Sigmoid colon (tissue), 4 donors: ENCODE measurements around the gene CPA1.

ENCODE experiments used
- CTCF ChIP-seq, 4 experiments: fragments of 450-650 bp in 3 of 4; fragments of 200-600 bp in 1 of 4; IDR thresholded peaks; one replicate each; pipeline ENCODE4 v1.5.1; 2016 to 2019; ENCODE audit warnings: antibody characterized with exemption in 4 of 4, mild to moderate bottlenecking in 3 of 4, moderate library complexity in 2 of 4
- EP300 ChIP-seq, 4 donors: sonication (generic); formaldehyde crosslinking; IDR thresholded peaks; one replicate each; pipeline ENCODE4 v1.6.1; 2017; ENCODE audit warnings: antibody characterized with exemption in 4 of 4
- POLR2AphosphoS5 ChIP-seq, 4 donors: sonication (generic); formaldehyde crosslinking; IDR thresholded peaks; one replicate each; pipeline ENCODE4 v1.6.1; 2017; ENCODE audit warnings: antibody characterized with exemption in 4 of 4

GRCh38 chr7:130337410-130337971 lies 42.8 kb upstream of the CPA1 start:
- TF ChIP-seq CTCF (IDR thresholded peaks at IDR 0.05) (no peak), POLR2AphosphoS5 (IDR thresholded peaks at IDR 0.05) (no peak), EP300 (IDR thresholded peaks at IDR 0.05) (no peak)
